HEK293T (cell line): ENCODE results near the gene PRR19.

Experiments
- BHLHE40 ChIP-seq: fragments of 450-650 bp; IDR thresholded peaks from 2 replicates; pipeline ENCODE4 v1.6.1; 2016; ENCODE audit warnings: mild to moderate bottlenecking, moderate library complexity, borderline replicate concordance
- CTBP1 ChIP-seq: fragments of 450-650 bp; IDR thresholded peaks from 2 replicates; pipeline ENCODE4 v1.6.1; 2016; ENCODE audit warnings: borderline replicate concordance
- FOXA1 ChIP-seq: fragments of 450-650 bp; IDR thresholded peaks from 2 replicates; pipeline ENCODE4 v1.6.1; 2016; ENCODE audit warnings: mild to moderate bottlenecking
- FOXK2 ChIP-seq: fragments of 450-650 bp; IDR thresholded peaks from 2 replicates; pipeline ENCODE4 v1.6.1; 2016; ENCODE audit warnings: mild to moderate bottlenecking
- FOXM1 ChIP-seq: fragments of 450-650 bp; IDR thresholded peaks from 2 replicates; pipeline ENCODE4 v1.6.1; 2017; ENCODE audit warnings: mild to moderate bottlenecking, borderline replicate concordance
- LEF1 ChIP-seq: fragments of 450-650 bp; IDR thresholded peaks from 2 replicates; pipeline ENCODE4 v1.6.1; 2017; ENCODE audit warnings: mild to moderate bottlenecking, borderline replicate concordance
- NFRKB ChIP-seq: fragments of 450-650 bp; IDR thresholded peaks from 2 replicates; pipeline ENCODE4 v1.6.1; 2016; ENCODE audit warnings: mild to moderate bottlenecking, moderate library complexity
- SP1 ChIP-seq: fragments of 450-650 bp; IDR thresholded peaks from 2 replicates; pipeline ENCODE4 v1.6.1; 2017
- SUZ12 ChIP-seq: fragments of 450-650 bp; IDR thresholded peaks from 2 replicates; pipeline ENCODE4 v1.6.1; 2016; ENCODE audit warnings: mild to moderate bottlenecking
- TARDBP ChIP-seq: fragments of 450-650 bp; IDR thresholded peaks from 2 replicates; pipeline ENCODE4 v1.6.1; 2016
- ZNF384 ChIP-seq: fragments of 450-650 bp; IDR thresholded peaks from 2 replicates; pipeline ENCODE4 v1.6.1; 2016
- TF ChIP-seq, protein P1 (sequence below): fragments of 450-650 bp; IDR thresholded peaks from 2 replicates; pipeline ENCODE4 v1.6.1; 2016

DNA sequence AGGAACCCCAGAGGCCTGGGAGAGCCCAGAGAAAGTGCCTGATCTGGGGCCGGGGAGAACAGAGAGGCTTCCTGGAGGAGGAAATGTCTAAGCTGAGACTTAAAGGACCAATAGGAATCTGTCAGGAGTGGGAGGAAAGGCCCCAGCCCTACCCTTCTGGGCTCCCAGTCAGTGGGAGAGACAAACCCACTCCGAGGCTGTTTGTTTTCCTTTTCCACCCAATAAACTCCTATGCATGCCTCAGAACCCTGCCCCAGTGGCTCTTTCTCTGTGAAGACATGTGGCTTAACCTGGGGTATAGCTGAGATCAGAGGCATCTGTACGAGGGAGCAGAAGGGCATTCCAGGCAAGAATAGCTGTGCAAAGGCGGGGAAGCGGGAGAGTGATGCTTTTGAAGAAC lies 25.4 kb downstream of the PRR19 start:
- TF ChIP-seq FOXA1 (no peak), NFRKB (no peak), TARDBP (no peak), BHLHE40 (no peak), SUZ12 (no peak), FOXK2 (no peak), ZNF384 (no peak), LEF1 (no peak), FOXM1 (no peak), SP1 (no peak), CTBP1 (no peak)
- TF ChIP-seq, protein P1, sequence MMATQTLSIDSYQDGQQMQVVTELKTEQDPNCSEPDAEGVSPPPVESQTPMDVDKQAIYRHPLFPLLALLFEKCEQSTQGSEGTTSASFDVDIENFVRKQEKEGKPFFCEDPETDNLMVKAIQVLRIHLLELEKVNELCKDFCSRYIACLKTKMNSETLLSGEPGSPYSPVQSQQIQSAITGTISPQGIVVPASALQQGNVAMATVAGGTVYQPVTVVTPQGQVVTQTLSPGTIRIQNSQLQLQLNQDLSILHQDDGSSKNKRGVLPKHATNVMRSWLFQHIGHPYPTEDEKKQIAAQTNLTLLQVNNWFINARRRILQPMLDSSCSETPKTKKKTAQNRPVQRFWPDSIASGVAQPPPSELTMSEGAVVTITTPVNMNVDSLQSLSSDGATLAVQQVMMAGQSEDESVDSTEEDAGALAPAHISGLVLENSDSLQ: no peak
